Measurements from ENCODE around the gene GRAP.
"Not testable (repeated sequence)": the region's sequence is repeated elsewhere in the genome, so short reads cannot be mapped to it uniquely, and the experiment has no call there.

GRAP gene

GRCh38 chr17:19046782-19047375 is at the start of gene GRAP:
GRAP (minus strand) TSS chr17:19046957; CDS start chr17:19046926, 31 bp downstream.
- DNase-seq = not testable (repeated sequence)

GRCh38 chr17:19093684-19094438 is 47.1 kb upstream of the GRAP start:
- not testable (repeated sequence) for DNase-seq

DNA sequence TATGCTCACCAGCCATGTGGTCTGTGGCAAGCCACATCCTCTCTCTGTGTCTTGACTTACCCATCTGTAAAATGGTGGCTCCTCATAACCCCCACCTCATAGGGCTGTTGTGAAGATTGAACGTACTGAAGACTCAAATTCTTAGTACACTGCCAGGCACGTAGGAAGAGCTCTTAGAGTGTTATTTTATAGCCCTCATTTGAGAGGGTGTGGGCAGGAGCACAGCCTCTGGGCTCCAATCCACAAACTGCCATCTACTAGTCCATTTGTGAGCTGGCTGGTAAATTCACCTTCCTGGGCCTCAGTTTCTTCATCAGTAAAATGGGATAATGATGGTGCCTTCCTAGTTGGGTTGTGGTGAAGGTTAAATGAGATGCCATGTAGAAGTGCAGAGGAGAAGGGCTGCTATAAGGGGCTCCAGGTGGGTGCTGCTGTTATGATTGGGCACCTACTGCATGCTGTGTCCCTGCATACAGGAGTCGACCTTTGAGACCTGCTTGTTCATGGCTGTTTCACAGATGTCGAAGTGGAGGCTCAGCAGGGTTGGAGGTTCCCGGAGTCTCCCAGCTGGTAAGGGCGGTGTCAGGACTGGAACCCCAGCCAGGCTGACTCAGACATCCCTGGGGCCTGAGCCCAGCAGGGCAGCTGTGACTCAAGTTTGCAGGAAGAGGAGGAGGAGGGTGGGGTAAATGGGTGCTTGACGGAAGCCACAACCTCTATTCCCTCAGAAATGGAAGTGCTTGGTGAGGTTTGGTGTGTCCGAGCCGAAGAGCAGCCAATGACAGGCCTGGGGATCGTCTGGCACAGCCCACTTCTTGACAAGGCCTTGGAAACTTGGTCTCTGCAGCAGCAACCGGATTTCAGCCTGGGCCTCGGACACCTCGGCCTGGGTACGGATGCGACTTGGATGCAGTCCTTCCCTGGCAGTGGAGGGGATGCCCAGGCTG is 46.3 kb upstream of the GRAP start:
- not testable (repeated sequence) for DNase-seq

DNA sequence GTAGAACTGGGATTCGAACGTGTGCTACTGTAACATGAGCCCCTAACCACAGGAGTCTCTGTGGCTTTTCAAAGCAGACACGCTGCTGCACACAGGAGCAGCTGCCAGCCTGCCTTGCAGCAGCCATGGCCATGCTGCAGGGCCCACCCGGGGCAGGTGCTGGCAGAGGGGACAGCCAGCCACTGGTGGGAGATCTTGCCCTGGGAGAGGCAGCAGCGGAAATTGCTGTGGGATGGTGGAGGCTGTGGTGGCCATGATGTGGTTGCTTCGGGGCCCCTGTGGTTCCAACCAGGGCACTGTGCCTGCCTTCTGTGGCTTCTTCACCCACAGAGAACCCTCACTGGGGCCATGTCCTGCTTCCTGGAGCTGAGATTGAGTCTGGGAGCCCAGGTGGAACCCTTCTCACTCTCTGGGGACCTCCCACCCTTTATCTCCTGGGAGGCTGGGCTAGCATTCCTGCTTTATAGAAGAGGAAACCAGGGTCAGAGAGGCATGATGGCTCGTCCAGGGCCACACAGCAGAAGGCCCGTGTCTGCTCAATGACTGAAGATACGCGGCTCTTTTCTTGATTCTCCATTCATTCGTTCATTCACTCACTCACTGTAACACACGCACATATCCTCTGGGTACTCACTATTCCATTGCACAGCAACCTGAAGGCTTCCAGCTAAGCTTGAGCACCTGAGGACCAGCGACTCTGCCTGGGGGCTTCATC is 43.5 kb upstream of the GRAP start:
- not testable (repeated sequence) for DNase-seq

GRCh38 chr17:19088804-19089685 is 42.3 kb upstream of the GRAP start:
- not testable (repeated sequence) for DNase-seq

DNA sequence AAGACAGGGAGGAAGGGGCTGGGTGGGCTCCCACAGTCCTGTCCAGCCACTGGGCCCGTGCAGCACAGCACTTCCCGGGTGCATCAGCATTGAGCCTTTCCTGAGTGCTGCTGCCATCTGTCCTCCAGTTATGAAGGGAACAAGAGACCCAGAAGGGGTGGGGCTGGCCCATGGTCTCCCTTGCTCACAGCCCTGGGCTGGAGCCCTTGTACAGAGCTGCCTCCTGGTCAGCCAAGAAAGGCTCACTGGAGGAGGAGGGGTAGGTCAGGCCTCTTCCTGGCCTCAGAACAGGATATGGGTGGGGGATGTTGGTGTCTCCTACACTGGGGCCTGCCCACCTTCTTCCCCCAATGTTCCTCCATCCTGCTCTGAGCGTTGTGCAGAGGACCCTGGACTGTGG is 30.6 kb upstream of the GRAP start:
- DNase-seq = not testable (repeated sequence)

GRCh38 chr17:19076398-19077192 is 29.8 kb upstream of the GRAP start:
- peak; percentile 16 for DNase-seq

GRCh38 chr17:19070318-19071168 is 23.8 kb upstream of the GRAP start:
- DNase-seq = not testable (repeated sequence)

DNA sequence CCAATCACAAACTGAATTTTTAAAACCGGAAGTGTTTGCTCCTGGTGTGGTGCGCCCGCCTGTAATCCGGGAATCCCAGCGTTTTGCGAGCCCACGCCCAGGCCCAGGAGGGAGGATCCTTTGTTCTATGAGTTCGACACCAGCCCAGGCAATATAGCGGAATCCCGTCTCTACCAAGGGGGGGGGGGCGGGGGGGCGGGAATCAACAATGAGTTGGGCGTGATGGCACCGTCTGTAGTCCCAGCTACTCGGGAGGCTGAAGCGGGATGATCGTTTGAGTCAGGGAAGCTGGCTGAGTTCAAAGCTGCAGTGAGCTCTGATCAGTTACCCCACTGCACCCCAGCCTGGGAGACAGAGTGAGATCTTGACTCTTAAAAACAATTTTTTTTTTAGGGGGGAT is 17.6 kb upstream of the GRAP start:
- not testable (repeated sequence) for DNase-seq

GRCh38 chr17:19063326-19063956 is 16.7 kb upstream of the GRAP start:
- peak; percentile 68 for DNase-seq

DNA sequence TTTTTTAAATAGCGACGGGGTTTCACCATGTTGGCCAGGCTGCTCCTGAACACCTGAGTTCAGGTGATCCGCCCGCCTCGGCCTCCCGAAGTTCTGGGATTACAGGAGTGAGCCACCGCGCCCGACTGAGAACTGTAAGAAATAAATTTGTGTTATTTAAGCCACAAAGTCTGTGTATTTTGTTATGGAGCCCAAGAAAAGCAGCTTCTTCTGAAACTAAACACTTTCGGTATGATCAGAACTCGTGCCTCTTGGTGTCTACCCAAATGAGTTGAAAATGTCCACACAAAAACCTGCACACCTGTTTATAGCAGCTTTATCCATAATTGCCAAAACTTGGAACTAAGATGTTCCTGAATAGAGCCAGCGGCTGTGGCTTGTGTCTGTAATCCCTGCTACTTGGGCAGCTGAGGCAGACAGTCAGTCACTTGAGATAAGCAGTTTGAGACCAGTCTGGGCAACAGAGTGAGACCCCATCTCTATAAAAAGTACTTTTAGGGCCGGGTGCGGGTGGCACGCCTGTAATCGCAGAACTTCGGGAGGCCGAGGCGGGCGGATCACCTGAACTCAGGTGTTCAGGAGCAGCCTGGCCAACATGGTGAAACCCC is 16.1 kb upstream of the GRAP start:
- not testable (repeated sequence) for DNase-seq

GRCh38 chr17:19062009-19062717 is 15.4 kb upstream of the GRAP start:
- DNase-seq = not testable (repeated sequence)

DNA sequence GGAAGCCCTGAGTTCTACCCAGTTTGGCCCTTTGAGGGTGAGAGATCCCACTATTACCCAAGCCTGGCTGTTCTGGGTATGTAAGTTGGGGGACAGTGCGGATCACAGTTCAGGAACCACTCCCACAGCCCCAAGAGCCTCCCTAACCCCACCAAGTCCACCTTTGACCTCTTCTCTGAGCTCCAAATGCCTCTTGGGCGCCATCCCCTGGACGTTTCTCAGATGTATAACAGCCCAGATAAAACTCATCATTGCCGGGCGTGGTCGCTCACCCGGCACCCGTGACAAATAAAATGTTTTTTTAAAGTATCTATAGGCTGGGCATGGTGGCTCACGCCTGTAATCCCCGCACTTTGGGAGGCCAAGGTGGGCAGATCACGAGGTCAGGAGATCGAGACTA is 8.7 kb upstream of the GRAP start:
- not testable (repeated sequence) for DNase-seq

GRCh38 chr17:19048826-19049225 is 2.1 kb upstream of the GRAP start:
- not testable (repeated sequence) for DNase-seq

- not testable (repeated sequence) for DNase-seq
Measured at GRCh38 chr17:19047510-19047909, 753 bp upstream of the GRAP start.

- DNase-seq = not testable (repeated sequence)
Measured at GRCh38 chr17:19044643-19045042, 2.1 kb downstream of the GRAP start.

- DNase-seq = not testable (repeated sequence)
Measured at GRCh38 chr17:19043032-19043431, 3.7 kb downstream of the GRAP start.

- not testable (repeated sequence) for DNase-seq
Measured at GRCh38 chr17:19042369-19042768, 4.4 kb downstream of the GRAP start.
